Neural cell (in vitro differentiated cells): ENCODE measurements around the gene NDUFB7.

ENCODE experiments used
- CTCF ChIP-seq: fragments of 450-650 bp; IDR thresholded peaks from 2 replicates; pipeline ENCODE4 v1.5.1; 2014; ENCODE audit warnings: antibody characterized with exemption, mild to moderate bottlenecking, moderate library complexity; ENCODE audit not compliant: poor library complexity, severe bottlenecking
- EP300 ChIP-seq: fragments of 450-650 bp; conservative IDR thresholded peaks from 2 replicates; pipeline ENCODE4 v1.6.1; 2014; ENCODE audit warnings: antibody characterized with exemption, mild to moderate bottlenecking, moderate library complexity; ENCODE audit not compliant: poor library complexity, severe bottlenecking
- EZH2 ChIP-seq: fragments of 200-600, 300-800 bp; shearing (Covaris generic), sonication (generic); IDR thresholded peaks from 2 replicates; pipeline ENCODE4 v1.6.1; 2014; ENCODE audit warnings: antibody characterized with exemption, low read length, borderline replicate concordance, mild to moderate bottlenecking; ENCODE audit not compliant: insufficient read depth, poor library complexity, severe bottlenecking
- MXI1 ChIP-seq: fragments of 450-650 bp; conservative IDR thresholded peaks from 2 replicates; pipeline ENCODE4 v1.6.1; 2014; ENCODE audit warnings: antibody characterized with exemption, mild to moderate bottlenecking; ENCODE audit not compliant: poor library complexity, severe bottlenecking
- POLR2AphosphoS5 ChIP-seq: IDR thresholded peaks from 2 replicates; pipeline ENCODE4 v1.6.1; 2012
- RAD21 ChIP-seq: fragments of 450-650 bp; conservative IDR thresholded peaks from 2 replicates; pipeline ENCODE4 v1.6.1; 2014; ENCODE audit warnings: antibody characterized with exemption, mild to moderate bottlenecking, moderate library complexity
- REST ChIP-seq: IDR thresholded peaks from 2 replicates; pipeline ENCODE4 v1.6.1; 2012; ENCODE audit warnings: borderline replicate concordance
- SMC3 ChIP-seq: fragments of 450-650 bp; conservative IDR thresholded peaks from 2 replicates; pipeline ENCODE4 v1.6.1; 2014; ENCODE audit warnings: antibody characterized with exemption, mild to moderate bottlenecking, moderate library complexity; ENCODE audit not compliant: poor library complexity
- TAF1 ChIP-seq: IDR thresholded peaks from 2 replicates; pipeline ENCODE4 v1.6.1; 2012; ENCODE audit warnings: low read depth

- no peak for TF ChIP-seq SMC3
- no peak for TF ChIP-seq POLR2AphosphoS5
- no peak for TF ChIP-seq MXI1
- TF ChIP-seq REST = no peak
- TF ChIP-seq EZH2 = no peak
- TF ChIP-seq CTCF = no peak
- TF ChIP-seq EP300 = no peak
- TF ChIP-seq RAD21 = no peak
- TF ChIP-seq TAF1 = no peak
Measured at GRCh38 chr19:14536926-14537692, 34.8 kb downstream of the NDUFB7 start.
